ENCODE results near the gene METTL9. TPM values are rescaled to one million over a fixed set of nuclear protein-coding genes. Genes with fewer than 3 reads are reported as not detected.

The METTL9 gene
- total and polyA plus RNA-seq, 12 donors: 35.7 to 398 (median 212) TPM

- Histone ChIP-seq H3K4me3 (no peak overlapping the region), H3K36me3 (replicated peaks in 1 of 2) (no peaks in the 10 kb centered on the region), H3K4me1 (replicated peaks in 1 of 2) (peaks cover 11 to 13% of the 10 kb centered on the region in 2 donors), H3K27me3 (no peaks in the 10 kb centered on the region), H3K27ac (peak overlapping the region in 3 of 5 donors; percentile 36 to 42 (median 37)), H3K9me3 (replicated peaks in 1 of 3) (no peaks in the 10 kb centered on the region)
- TF ChIP-seq POLR2A (IDR thresholded peaks at IDR 0.05) (no peak), CTCF (IDR thresholded peaks at IDR 0.05) (no peak)
- intact Hi-C loops (cut with DNase I): no loop called here
- peak in 1 of 7 donors; percentile 11 for DNase-seq
- 55 to 66% (median 61%) methylated on average over 9 of the region's 9 CpGs for WGBS, 4 donors
Observed at GRCh38 chr16:21698169-21699032, 99.0 kb downstream of the METTL9 start.

GRCh38 chr16:21701271-21701670 is 101.9 kb downstream of the METTL9 start:
- TF ChIP-seq CTCF (IDR thresholded peaks at IDR 0.05) (no peak), POLR2A (IDR thresholded peaks at IDR 0.05) (no peak)
- Histone ChIP-seq H3K9me3 (replicated peaks in 1 of 3) (no peaks in the 10 kb centered on the region), H3K4me3 (no peak overlapping the region), H3K36me3 (replicated peaks in 1 of 2) (no peaks in the 10 kb centered on the region), H3K27me3 (no peaks in the 10 kb centered on the region), H3K4me1 (replicated peaks in 1 of 2) (peaks cover 11 to 13% of the 10 kb centered on the region in 2 donors), H3K27ac (no peak overlapping the region)
- DNase-seq: no peak
- intact Hi-C loops (cut with DNase I): no loop called here
- WGBS, 4 donors: 46 to 61% (median 55%) methylated on average over 2 of the region's 2 CpGs

- Histone ChIP-seq H3K27ac (no peak overlapping the region), H3K36me3 (replicated peaks in 1 of 2) (no peaks in the 10 kb centered on the region), H3K4me1 (replicated peaks in 1 of 2) (peaks cover 11 to 13% of the 10 kb centered on the region in 2 donors), H3K27me3 (no peaks in the 10 kb centered on the region), H3K4me3 (no peak overlapping the region), H3K9me3 (replicated peaks in 1 of 3) (no peaks in the 10 kb centered on the region)
- TF ChIP-seq POLR2A (IDR thresholded peaks at IDR 0.05) (no peak), CTCF (IDR thresholded peaks at IDR 0.05) (no peak)
- intact Hi-C loops (cut with DNase I): no loop called here
- 58 to 62% (median 61%) methylated on average over 3 of the region's 3 CpGs for WGBS, 4 donors
- DNase-seq: no peak
Observed at GRCh38 chr16:21702276-21702675, 102.9 kb downstream of the METTL9 start.

- intact Hi-C loops (cut with DNase I): no loop called here
- TF ChIP-seq CTCF (IDR thresholded peaks at IDR 0.05) (no peak), POLR2A (IDR thresholded peaks at IDR 0.05) (no peak)
- Histone ChIP-seq H3K9me3 (replicated peaks in 1 of 3) (no peaks in the 10 kb centered on the region), H3K27ac (no peak overlapping the region), H3K27me3 (no peaks in the 10 kb centered on the region), H3K36me3 (replicated peaks in 1 of 2) (no peaks in the 10 kb centered on the region), H3K4me1 (replicated peaks in 1 of 2) (peaks cover 7% of the 10 kb centered on the region in 2 donors), H3K4me3 (no peak overlapping the region)
- no peak for DNase-seq
- 54 to 67% (median 59%) methylated on average over 2 of the region's 2 CpGs for WGBS, 4 donors
Observed at GRCh38 chr16:21703156-21703555, 103.8 kb downstream of the METTL9 start.
